ENCODE data around the gene OR51T1.

GRCh38 chr11:4848908-4849532 is 32.7 kb upstream of the OR51T1 start, which contains the start of gene OR51S1:
- TF ChIP-seq POLR2A (IDR thresholded peaks at IDR 0.05) (no peak), CTCF (IDR thresholded peaks at IDR 0.05) (no peak)

Data from vagina (tissue), 2 donors.